Activated naive CD4-positive, alpha-beta T cell treated with anti-CD3 and anti-CD28 coated beads, Interleukin-2, amount 50 U/mL, for 72 hours (primary cell): ENCODE data around the gene DBN1. TPM values are rescaled to one million over a fixed set of nuclear protein-coding genes. Genes with fewer than 3 reads are reported as not detected.

Experiments
- ATAC-seq, 2 donors: fragments of 150-1000 bp; cut with Tn5 transposase; 2 replicates each; pipeline ENCODE4 v1.10.0; 2021; ENCODE audit warnings: mild to moderate bottlenecking in 2 of 2, moderate library complexity in 2 of 2
- DNase-seq, 2 donors: peaks; one replicate each; pipeline ENCODE4 v3.0.0; 2021 to 2022; ENCODE audit warnings: low spot score in 2 of 2
- H3K27ac Mint-ChIP-seq, 2 donors: one replicate each; pipeline ENCODE4 v1.8.0; 2022; ENCODE audit warnings: mild to moderate bottlenecking in 2 of 2, mixed read lengths in 2 of 2
- H3K36me3 Mint-ChIP-seq, 2 donors: one replicate each; pipeline ENCODE4 v1.8.0; 2022; ENCODE audit warnings: mixed read lengths in 2 of 2
- H3K9me3 Mint-ChIP-seq, 2 donors: one replicate each; pipeline ENCODE4 v1.8.0; 2022; ENCODE audit warnings: mixed read lengths in 2 of 2
- total RNA-seq, 2 donors: library from RNA; stranded (reverse); gene quantifications; one replicate each; pipeline ENCODE4 v1.2.3, GENCODE V29; 2022

Gene DBN1
- total RNA-seq, 2 donors from 2014 or later, result 5.5 to 20.2 TPM

GRCh38 chr5:177446200-177447065 lies 27.0 kb downstream of the DBN1 start, which contains the start of gene PRR7:
PRR7 (plus strand) TSS chr5:177446814; CDS start chr5:177455068, 8,254 bp downstream.
- H3K36me3 Mint-ChIP-seq, result no peaks in the 10 kb centered on the region
- H3K27ac Mint-ChIP-seq, result peak within 1 kb of the TSS; percentile 67 to 84
- DNase-seq (peak in 1 of 2 donors; percentile 71), ATAC-seq (peak; percentile 41 to 65)
- no peaks in the 10 kb centered on the region for H3K9me3 Mint-ChIP-seq

DNA sequence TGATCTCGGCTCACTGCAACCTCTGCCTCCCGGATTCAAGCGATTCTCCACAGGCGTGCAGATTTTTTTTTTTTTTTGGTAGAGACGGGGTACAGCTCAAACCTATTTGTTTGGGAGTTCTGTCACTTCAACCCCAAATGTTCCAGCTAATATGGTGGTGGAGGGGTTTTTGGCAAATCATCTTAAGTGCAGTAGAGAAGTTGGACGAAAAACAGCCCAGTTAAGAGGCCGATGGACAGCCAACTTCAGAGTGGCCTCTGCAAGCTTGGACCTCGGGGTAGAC lies 27.6 kb downstream of the DBN1 start:
- H3K27ac Mint-ChIP-seq, result peak overlapping the region; percentile 67 to 73

DNA sequence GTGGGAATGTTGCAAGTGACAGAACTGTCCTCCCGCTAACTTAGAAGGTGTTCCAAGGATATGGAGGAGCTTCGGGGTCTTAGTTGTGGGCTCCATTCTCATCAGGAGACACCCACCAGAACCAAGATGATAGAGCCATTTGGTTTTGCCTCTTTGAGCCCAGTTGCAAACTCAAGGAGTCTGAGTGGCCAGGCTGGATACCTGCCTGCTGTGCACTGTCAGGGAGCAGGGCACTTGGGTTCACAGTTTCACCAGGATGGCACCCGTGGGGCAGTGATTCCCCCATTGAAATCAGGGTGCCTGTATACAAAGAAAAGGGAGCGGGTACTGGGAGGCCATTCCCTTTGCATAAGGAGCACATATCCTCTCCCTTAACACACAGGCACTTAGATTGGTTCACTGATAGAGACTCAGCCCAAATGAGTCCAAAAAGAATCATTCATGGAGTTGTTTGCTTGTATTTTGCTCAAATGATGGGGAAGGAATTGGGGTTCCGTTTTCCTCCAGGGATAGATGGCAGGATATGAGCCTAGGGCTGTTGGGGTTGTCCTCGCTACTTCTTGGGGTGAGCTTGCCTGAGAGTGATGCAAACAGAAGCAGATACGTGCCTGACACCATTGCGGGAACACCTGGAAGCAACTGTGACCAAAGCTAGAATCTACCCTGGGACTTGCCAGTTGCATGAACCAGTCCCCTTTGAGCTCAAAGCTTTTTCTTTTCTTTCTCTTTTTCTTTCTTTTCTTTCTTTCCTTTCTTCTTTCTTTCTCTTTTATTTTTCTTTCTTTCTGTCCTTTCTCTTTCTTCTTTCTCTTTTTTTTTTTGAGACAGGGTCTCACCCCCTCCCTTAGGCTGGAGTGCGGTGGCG lies 28.1 kb downstream of the DBN1 start:
- H3K9me3 Mint-ChIP-seq, result no peaks in the 10 kb centered on the region
- peak overlapping the region; percentile 73 to 77 for H3K27ac Mint-ChIP-seq
- peaks cover 0 to 1% of the 10 kb centered on the region in 2 donors for H3K36me3 Mint-ChIP-seq
- DNase-seq (peak in 1 of 2 donors; percentile 54), ATAC-seq (no peak)

More for the DNA sequence above, 27.6 kb downstream of the DBN1 start:
- Mint-ChIP-seq H3K9me3 (no peaks in the 10 kb centered on the region), H3K36me3 (no peaks in the 10 kb centered on the region)
- ATAC-seq (no peak), DNase-seq (no peak)

DNA sequence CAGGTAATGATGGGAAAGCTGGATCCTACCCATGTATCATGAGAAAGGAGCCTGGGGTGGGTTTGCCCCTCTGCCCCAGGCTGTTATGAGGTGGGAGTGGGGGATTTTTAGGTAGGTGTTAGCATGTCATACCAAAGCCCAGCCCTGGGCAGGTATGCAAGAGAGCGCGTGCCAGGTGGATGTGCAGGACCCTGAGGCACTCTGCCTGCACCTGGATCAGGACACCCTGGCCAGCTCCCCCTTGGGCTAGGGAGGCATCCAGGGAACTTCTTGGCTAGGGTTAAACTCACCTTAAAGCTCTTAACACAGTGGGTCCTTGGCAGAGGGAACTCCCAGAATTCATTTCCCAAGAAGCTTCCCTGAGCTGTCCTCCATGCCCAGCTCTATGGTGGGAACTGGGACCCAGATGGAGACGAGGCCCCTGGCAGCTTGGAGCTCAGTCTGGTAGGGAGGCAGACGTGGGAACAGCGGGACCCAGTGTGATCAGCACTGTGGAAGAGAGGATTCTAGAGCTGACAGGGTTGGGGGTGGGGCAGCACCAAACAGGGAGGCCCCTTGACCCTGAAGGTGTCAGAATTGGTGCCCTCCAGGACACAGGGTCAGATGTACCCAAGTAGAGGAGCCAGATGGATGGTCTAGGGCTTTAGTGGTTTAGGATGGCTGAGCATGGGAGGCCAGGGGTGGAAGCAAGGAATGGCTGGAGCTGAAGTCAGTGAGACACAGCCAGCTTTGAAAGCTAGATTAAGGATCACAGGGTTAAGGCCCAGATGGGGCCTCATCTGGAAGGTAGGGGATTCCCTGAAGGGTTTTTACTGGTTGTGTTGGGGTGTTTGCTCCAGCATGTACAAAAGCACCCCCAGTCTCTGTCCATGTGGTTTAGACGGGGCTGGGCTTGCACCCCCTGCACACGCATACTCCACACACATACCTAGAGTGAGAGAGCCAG lies 29.1 kb downstream of the DBN1 start:
- no peak for ATAC-seq
- H3K9me3 Mint-ChIP-seq, result no peaks in the 10 kb centered on the region
- H3K27ac Mint-ChIP-seq, result peak overlapping the region; percentile 73 to 77
- DNase-seq, result peak in 1 of 2 donors; percentile 54
- H3K36me3 Mint-ChIP-seq, result peaks cover 5 to 10% of the 10 kb centered on the region in 2 donors

GRCh38 chr5:177443144-177443983 lies 30.1 kb downstream of the DBN1 start:
- Mint-ChIP-seq H3K9me3 (no peaks in the 10 kb centered on the region), H3K36me3 (peaks cover 7 to 14% of the 10 kb centered on the region in 2 donors), H3K27ac (peak overlapping the region in 1 of 2 donors; percentile 73)
- peak in 1 of 2 donors; percentile 52 for DNase-seq
- no peak for ATAC-seq

DNA sequence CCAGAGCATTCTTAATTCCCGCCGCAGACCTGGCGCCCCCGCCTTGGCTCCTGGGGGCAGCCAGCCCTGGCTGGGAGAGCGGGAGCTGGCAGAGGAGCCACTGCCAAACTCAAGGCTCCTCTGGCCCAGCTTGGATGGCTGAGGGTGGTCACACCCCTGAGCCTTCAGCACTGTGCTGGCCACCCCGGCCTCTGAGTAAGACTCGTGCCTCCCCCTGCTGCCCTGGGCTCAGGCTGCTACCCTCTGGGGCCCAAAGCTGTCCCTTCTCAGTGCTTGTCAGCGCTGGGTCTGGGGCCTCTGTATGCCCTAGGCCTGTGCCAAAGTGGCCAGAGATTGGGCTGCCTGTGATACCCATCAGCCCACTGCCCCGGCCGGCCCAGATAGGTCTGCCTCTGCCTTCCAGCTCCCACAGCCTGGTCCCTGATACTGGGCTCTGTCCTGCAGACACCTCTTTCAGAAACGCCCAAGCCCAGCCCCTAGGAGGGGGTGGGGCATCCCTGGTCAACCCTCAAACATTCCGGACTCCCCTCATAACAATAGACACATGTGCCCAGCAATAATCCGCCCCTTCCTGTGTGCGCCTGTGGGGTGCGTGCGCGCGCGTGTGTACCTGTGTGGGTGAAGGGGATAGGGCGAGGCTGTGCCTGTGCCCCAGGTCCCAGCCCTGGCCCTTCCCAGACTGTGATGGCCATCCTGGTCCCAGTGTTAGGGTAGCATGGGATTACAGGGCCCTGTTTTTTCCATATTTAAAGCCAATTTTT lies 31.2 kb downstream of the DBN1 start:
- H3K36me3 Mint-ChIP-seq, result peaks cover 16 to 20% of the 10 kb centered on the region in 2 donors
- no peak for ATAC-seq
- no peaks in the 10 kb centered on the region for H3K9me3 Mint-ChIP-seq
- peak in 1 of 2 donors; percentile 56 for DNase-seq
- H3K27ac Mint-ChIP-seq, result peak overlapping the region; percentile 63 to 86

- ATAC-seq, result no peak
- Mint-ChIP-seq H3K9me3 (no peaks in the 10 kb centered on the region), H3K27ac (peak overlapping the region; percentile 77 to 86), H3K36me3 (peaks cover 22 to 26% of the 10 kb centered on the region in 2 donors)
- DNase-seq, result no peak
Observed at GRCh38 chr5:177440990-177441780, 32.2 kb downstream of the DBN1 start.

GRCh38 chr5:177440211-177440989 lies 33.0 kb downstream of the DBN1 start:
- Mint-ChIP-seq H3K27ac (peak overlapping the region; percentile 72 to 84), H3K9me3 (no peaks in the 10 kb centered on the region), H3K36me3 (peaks cover 22 to 29% of the 10 kb centered on the region in 2 donors)
- peak in 1 of 2 donors; percentile 77 for DNase-seq
- ATAC-seq, result peak; percentile 51 to 92

DNA sequence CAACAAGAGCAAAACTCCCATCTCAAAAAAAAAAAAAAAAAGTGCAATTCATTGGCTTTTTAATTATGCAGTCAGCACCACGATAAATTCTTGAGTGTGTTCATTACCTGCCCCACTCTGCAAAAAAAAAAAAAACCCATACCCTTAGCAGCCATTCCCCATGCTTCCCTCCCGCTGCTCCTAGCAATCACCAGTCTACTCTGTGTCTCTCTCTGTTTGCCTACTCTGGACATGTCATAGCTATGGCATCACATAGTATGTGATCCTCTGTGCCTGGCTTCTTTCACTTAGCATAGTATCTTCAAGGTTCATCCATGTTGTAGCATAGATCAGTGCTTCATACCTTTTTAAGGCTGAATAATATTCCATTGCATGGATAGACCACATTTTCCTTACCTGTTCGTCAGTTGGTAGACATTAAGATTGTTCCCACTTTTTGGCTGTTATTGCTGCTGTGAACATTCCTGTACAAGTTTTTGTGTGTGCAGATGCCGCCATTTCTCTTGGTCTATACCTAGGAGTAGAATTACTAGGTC lies 33.8 kb downstream of the DBN1 start:
- no peaks in the 10 kb centered on the region for H3K9me3 Mint-ChIP-seq
- peak overlapping the region; percentile 7 to 72 for H3K27ac Mint-ChIP-seq
- ATAC-seq, result no peak
- H3K36me3 Mint-ChIP-seq, result peaks cover 22 to 29% of the 10 kb centered on the region in 2 donors
- DNase-seq, result no peak

GRCh38 chr5:177438468-177438867 lies 35.0 kb downstream of the DBN1 start:
- no peak for ATAC-seq

GRCh38 chr5:177437623-177438022 lies 35.8 kb downstream of the DBN1 start:
- ATAC-seq, result no peak
- no peaks in the 10 kb centered on the region for H3K9me3 Mint-ChIP-seq
- peak overlapping the region in 1 of 2 donors; percentile 73 for H3K27ac Mint-ChIP-seq
- DNase-seq, result no peak
- peaks cover 31 to 37% of the 10 kb centered on the region in 2 donors for H3K36me3 Mint-ChIP-seq

More at GRCh38 chr5:177438468-177438867, 35.0 kb downstream of the DBN1 start:
- H3K9me3 Mint-ChIP-seq, result no peaks in the 10 kb centered on the region
- DNase-seq, result no peak
- peaks cover 23 to 29% of the 10 kb centered on the region in 2 donors for H3K36me3 Mint-ChIP-seq
- peak overlapping the region; percentile 29 to 73 for H3K27ac Mint-ChIP-seq

DNA sequence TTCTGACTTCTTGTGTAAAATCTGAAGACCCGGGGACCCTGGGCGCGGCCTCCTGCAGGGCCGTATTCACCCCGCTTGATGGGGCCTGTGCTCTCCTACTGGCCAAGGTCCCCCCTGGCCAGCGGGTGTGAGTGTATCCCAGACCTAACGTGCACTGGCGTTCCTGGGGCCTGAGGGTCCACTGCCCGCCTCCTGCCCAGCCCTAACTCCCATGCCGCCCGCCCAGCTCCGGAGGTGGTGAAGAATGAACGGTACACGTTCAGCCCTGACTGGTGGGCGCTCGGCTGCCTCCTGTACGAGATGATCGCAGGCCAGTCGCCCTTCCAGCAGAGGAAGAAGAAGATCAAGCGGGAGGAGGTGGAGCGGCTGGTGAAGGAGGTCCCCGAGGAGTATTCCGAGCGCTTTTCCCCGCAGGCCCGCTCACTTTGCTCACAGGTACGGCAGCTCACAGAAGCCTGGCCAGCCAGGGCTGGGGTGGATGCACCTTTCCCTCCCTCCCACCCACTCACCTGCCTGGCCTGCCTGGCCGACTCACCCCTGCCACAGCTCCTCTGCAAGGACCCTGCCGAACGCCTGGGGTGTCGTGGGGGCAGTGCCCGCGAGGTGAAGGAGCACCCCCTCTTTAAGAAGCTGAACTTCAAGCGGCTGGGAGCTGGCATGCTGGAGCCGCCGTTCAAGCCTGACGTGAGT lies 37.4 kb downstream of the DBN1 start:
- peak overlapping the region; percentile 51 to 60 for H3K27ac Mint-ChIP-seq
- DNase-seq (no peak), ATAC-seq (no peak)
- H3K9me3 Mint-ChIP-seq, result no peaks in the 10 kb centered on the region
- H3K36me3 Mint-ChIP-seq, result peaks cover 31 to 49% of the 10 kb centered on the region in 2 donors
